Mucosa of descending colon (tissue), 3 donors: ENCODE measurements around the gene OR5AS1. TPM values are rescaled to one million over a fixed set of nuclear protein-coding genes. Genes with fewer than 3 reads are reported as not detected.
"Not testable (repeated sequence)": the region's sequence is repeated elsewhere in the genome, so short reads cannot be mapped to it uniquely, and the experiment has no call there.

Experiments used
- ATAC-seq: fragments of 200-7000 bp; cut with Tn5 transposase; one replicate; pipeline ENCODE4 v1.9.1; 2020; ENCODE audit warnings: mild to moderate bottlenecking, moderate library complexity
- DNase-seq, 3 donors: peaks; one replicate each; pipeline ENCODE4 v3.0.0-alpha.2; 2020
- H3K36me3 ChIP-seq: fragments of 200-600 bp; one replicate; pipeline ENCODE4 v1.8.0; 2021; ENCODE audit warnings: low read depth, mild to moderate bottlenecking
- H3K4me1 ChIP-seq: fragments of 200-600 bp; one replicate; pipeline ENCODE4 v1.8.0; 2021; ENCODE audit warnings: low read depth, mild to moderate bottlenecking
- H3K4me3 ChIP-seq: fragments of 200-600 bp; one replicate; pipeline ENCODE4 v1.8.0; 2021; ENCODE audit warnings: mild to moderate bottlenecking
- H3K9me3 ChIP-seq: fragments of 200-600 bp; one replicate; pipeline ENCODE4 v1.8.0; 2021; ENCODE audit warnings: mild to moderate bottlenecking
- intact Hi-C, 2 donors: fragments of 100-400 bp; cut with DNase I in 1 of 2; cut with micrococcal nuclease in 1 of 2; formaldehyde crosslinking; loops; one replicate each; pipeline versions ENCODE4 v1.11.0 to v1.11.1; 2022; cut with DNase I, micrococcal nuclease
- total RNA-seq, 3 donors: library from RNA; stranded (reverse); fragmentation: NEBNext Ultra II Directional in 2 of 3; extraction: Animal tissue kit (Norgen Biotek cat#: 25700) in 2 of 3; gene quantifications; one replicate each; pipeline versions ENCODE4 v1.2.1 to v1.2.4, GENCODE V29; 2021 to 2023
- TF ChIP-seq, protein P1 (sequence below): fragments of 200-600 bp; IDR thresholded peaks from one replicate; pipeline ENCODE4 v1.8.0; 2022; ENCODE audit warnings: antibody characterized with exemption, mild to moderate bottlenecking
- donor health status: DM: no; HTN: no; CAD: no; lungs with moderate emphysema.
- donor health status: DM: no; HTN: no; CAD: no.
- donor health status: DM: no; HTN: yes; CAD: no.

The OR5AS1 gene
- total RNA-seq, 3 donors from 2014 or later: not detected

DNA sequence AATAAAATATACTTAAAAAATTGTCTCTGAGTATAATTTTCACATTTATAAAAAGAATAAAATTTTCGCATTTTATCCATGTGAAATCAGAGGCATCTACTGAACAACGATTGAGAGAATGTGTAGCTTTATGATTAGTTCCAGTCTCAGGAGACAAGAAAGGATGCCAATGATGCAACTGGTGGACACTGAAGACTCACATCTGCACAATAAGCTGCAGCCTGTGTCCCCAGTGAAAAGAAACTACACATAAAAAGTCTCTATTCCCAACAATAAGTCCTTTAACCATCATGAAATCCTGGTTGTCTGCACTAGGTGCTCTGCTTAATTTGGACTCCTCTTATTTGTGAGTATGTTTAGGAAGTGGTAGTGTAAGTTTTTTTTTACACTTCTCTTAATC is 22.0 kb downstream of the OR5AS1 start:
- no peak overlapping the region for H3K4me3 ChIP-seq
- no peaks in the 10 kb centered on the region for H3K36me3 ChIP-seq
- intact Hi-C loops: no loop called here
- TF ChIP-seq, protein P1, sequence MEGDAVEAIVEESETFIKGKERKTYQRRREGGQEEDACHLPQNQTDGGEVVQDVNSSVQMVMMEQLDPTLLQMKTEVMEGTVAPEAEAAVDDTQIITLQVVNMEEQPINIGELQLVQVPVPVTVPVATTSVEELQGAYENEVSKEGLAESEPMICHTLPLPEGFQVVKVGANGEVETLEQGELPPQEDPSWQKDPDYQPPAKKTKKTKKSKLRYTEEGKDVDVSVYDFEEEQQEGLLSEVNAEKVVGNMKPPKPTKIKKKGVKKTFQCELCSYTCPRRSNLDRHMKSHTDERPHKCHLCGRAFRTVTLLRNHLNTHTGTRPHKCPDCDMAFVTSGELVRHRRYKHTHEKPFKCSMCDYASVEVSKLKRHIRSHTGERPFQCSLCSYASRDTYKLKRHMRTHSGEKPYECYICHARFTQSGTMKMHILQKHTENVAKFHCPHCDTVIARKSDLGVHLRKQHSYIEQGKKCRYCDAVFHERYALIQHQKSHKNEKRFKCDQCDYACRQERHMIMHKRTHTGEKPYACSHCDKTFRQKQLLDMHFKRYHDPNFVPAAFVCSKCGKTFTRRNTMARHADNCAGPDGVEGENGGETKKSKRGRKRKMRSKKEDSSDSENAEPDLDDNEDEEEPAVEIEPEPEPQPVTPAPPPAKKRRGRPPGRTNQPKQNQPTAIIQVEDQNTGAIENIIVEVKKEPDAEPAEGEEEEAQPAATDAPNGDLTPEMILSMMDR: no peak
- H3K9me3 ChIP-seq: no peaks in the 10 kb centered on the region
- H3K4me1 ChIP-seq: no peaks in the 10 kb centered on the region
- no peak for ATAC-seq
- no peak for DNase-seq

DNA sequence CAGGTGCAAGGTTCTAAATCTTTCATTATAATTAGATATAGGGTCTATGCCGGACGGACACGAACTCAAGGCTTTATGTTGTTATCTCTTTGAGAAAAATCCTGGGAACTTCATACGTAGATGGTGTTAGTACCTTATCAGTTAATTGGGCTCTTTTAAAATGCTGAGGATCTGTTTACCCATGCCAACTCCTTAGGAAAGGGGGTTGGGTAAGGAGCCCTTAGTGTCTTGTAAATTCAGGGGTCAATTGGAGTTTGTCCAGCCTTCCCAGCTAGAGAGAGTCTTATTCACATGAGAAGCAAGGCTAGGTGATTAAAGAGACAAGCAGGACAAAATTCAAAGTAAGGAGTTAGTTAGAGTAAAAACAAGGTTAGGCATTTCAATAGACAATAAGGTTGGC is 28.9 kb downstream of the OR5AS1 start:
- DNase-seq, H3K4me3 ChIP-seq, intact Hi-C loops, H3K4me1 ChIP-seq, H3K36me3 ChIP-seq, ATAC-seq, H3K9me3 ChIP-seq: not testable (repeated sequence)

DNA sequence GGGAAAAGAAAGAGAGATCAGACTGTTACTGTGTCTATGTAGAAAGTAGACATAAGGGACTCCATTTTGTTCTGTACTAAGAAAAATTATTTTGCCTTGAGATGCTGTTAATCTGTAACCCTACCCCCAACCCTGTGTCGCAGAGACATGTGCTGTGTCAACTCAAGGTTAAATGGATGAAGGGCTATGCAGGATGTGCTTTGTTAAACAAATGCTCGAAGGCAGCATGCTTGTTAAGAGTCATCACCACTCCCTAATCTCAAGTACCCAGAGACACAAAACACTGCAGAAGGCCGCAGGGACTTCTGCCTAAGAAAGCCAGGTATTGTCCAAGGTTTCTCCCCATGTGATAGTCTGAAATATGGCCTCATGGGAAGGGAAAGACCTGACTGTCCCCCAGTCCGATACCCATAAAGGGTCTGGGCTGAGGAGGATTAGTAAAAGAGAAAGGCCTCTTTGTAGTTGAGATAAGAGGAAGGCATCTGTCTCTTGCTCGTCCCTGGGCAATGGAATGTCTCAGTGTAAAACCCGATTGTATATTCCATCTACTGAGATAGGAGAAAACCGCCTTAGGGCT is 30.3 kb downstream of the OR5AS1 start:
- H3K36me3 ChIP-seq, H3K9me3 ChIP-seq, ATAC-seq, H3K4me1 ChIP-seq, intact Hi-C loops, H3K4me3 ChIP-seq, DNase-seq: not testable (repeated sequence)

DNA sequence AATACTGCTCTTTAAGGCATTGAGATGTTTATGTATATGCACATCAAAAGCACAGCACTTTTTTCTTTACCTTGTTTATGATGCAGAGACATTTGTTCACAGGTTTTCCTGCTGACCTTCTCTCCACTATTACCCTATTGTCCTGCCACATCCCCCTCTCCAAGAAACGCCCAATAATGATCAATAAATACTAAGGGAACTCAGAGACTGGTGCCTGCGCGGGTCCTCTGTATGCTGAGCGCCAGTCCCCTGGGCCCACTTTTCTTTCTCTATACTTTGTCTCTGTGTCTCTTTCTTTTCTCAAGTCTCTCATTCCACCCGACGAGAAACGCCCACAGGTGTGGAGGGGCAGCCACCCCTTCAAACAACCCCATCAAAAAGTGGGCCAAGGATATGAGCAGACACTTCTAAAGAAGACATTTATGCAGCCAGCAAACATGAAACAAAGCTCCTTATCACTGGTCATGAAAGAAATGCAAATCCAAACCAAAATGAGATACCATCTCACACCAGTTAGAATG is 30.9 kb downstream of the OR5AS1 start:
- ATAC-seq, intact Hi-C loops, H3K4me1 ChIP-seq, H3K4me3 ChIP-seq, H3K36me3 ChIP-seq, DNase-seq, H3K9me3 ChIP-seq: not testable (repeated sequence)

DNA sequence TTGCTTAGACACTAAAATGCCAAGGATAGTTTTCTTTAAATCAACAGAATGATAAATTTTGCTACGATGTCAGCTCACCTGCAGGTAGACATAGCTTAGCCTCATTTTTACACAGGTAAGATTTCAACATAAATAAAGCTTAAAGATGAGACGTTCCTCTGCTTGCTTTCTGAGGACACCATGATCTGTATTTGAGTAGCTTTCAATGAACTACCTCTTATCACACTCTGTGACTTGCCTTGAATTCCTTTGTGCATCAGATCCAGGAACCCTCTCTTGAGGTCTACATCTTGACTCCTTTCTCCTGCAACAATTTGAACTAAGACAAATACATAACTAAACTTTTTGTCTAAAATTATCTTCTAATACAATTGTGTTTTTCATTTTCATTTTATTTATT is 39.5 kb downstream of the OR5AS1 start:
- ATAC-seq (no peak), DNase-seq (no peak)
- Histone ChIP-seq H3K36me3 (no peaks in the 10 kb centered on the region), H3K9me3 (no peaks in the 10 kb centered on the region), H3K4me3 (no peak overlapping the region), H3K4me1 (no peaks in the 10 kb centered on the region)
- TF ChIP-seq, protein P1: no peak
- intact Hi-C loops: no loop called here

Other genes starting within 250 kb of the OR5AS1 start
- not detected for gene OR5D14, start 232.1 kb upstream of the OR5AS1 start, total RNA-seq
- not detected for gene OR5L1, start 216.3 kb upstream of the OR5AS1 start, total RNA-seq
- gene OR5D18, start 208.0 kb upstream of the OR5AS1 start, total RNA-seq: not detected
- gene OR5L2, start 200.4 kb upstream of the OR5AS1 start, total RNA-seq: not detected
- not detected for gene OR5D16, start 188.9 kb upstream of the OR5AS1 start, total RNA-seq
- gene TRIM51, start 144.4 kb upstream of the OR5AS1 start, total RNA-seq: not detected
- not detected for gene OR5W2, start 113.1 kb upstream of the OR5AS1 start, total RNA-seq
- not detected for gene OR5I1, start 91.3 kb upstream of the OR5AS1 start, total RNA-seq
- gene OR10AG1, start 57.7 kb upstream of the OR5AS1 start, total RNA-seq: not detected
- gene OR5F1, start 33.0 kb upstream of the OR5AS1 start, total RNA-seq: not detected
- gene OR8I2, start 65.7 kb downstream of the OR5AS1 start, total RNA-seq: not detected
- not detected for gene OR8H2, start 76.0 kb downstream of the OR5AS1 start, total RNA-seq
- not detected for gene OR8H3, start 94.7 kb downstream of the OR5AS1 start, total RNA-seq
- not detected for gene OR8J3, start 112.5 kb downstream of the OR5AS1 start, total RNA-seq
- not detected for gene OR8K5, start 132.7 kb downstream of the OR5AS1 start, total RNA-seq
- gene OR5J2, start 149.0 kb downstream of the OR5AS1 start, total RNA-seq: not detected
- not detected for gene OR5T2, start 206.6 kb downstream of the OR5AS1 start, total RNA-seq
- not detected for gene OR5T3, start 224.6 kb downstream of the OR5AS1 start, total RNA-seq
- gene OR5T1, start 246.5 kb downstream of the OR5AS1 start, total RNA-seq: not detected